Activated CD8-positive, alpha-beta memory T cell treated with anti-CD3 and anti-CD28 coated beads for 24 hours (primary cell): ENCODE results near the gene PTPRN2.
A peak's percentile ranks its signal among the peaks of the same experiment; 100 is the strongest.
"Not testable (repeated sequence)": the region's sequence is repeated elsewhere in the genome, so short reads cannot be mapped to it uniquely, and the experiment has no call there.

Experiments
- DNase-seq: peaks from one replicate; pipeline ENCODE4 v3.0.0-alpha.2; 2020

Gene PTPRN2

GRCh38 chr7:157593541-157593940 is 994.1 kb downstream of the PTPRN2 start:
- DNase-seq, result no peak

- not testable (repeated sequence) for DNase-seq
Measured at GRCh38 chr7:157592636-157593320, 994.8 kb downstream of the PTPRN2 start.

GRCh38 chr7:157590526-157590925 is 997.1 kb downstream of the PTPRN2 start:
- no peak for DNase-seq

- no peak for DNase-seq
Measured at GRCh38 chr7:157589680-157590079, 997.9 kb downstream of the PTPRN2 start.

- no peak for DNase-seq
Measured at GRCh38 chr7:157587805-157588560, 999.6 kb downstream of the PTPRN2 start.

GRCh38 chr7:157587051-157587804 is 1000.4 kb downstream of the PTPRN2 start:
- no peak for DNase-seq

- no peak for DNase-seq
Measured at GRCh38 chr7:157586426-157586955, 1001.1 kb downstream of the PTPRN2 start.

- no peak for DNase-seq
Measured at GRCh38 chr7:157585113-157585861, 1002.3 kb downstream of the PTPRN2 start.

GRCh38 chr7:157584420-157584819 is 1003.2 kb downstream of the PTPRN2 start:
- DNase-seq, result no peak

GRCh38 chr7:157581740-157582139 is 1005.9 kb downstream of the PTPRN2 start:
- no peak for DNase-seq

GRCh38 chr7:157580324-157580723 is 1007.3 kb downstream of the PTPRN2 start:
- no peak for DNase-seq

GRCh38 chr7:157579425-157579824 is 1008.2 kb downstream of the PTPRN2 start:
- DNase-seq, result no peak

- DNase-seq, result no peak
Measured at GRCh38 chr7:157577796-157578339, 1009.8 kb downstream of the PTPRN2 start.

- no peak for DNase-seq
Measured at GRCh38 chr7:157577061-157577460, 1010.6 kb downstream of the PTPRN2 start.

GRCh38 chr7:157576415-157576814 is 1011.2 kb downstream of the PTPRN2 start:
- DNase-seq, result peak; percentile 79

- no peak for DNase-seq
Measured at GRCh38 chr7:157575777-157576176, 1011.8 kb downstream of the PTPRN2 start.

GRCh38 chr7:157574914-157575586 is 1012.6 kb downstream of the PTPRN2 start:
- no peak for DNase-seq

GRCh38 chr7:157574120-157574825 is 1013.4 kb downstream of the PTPRN2 start:
- DNase-seq, result no peak

GRCh38 chr7:157573244-157573643 is 1014.4 kb downstream of the PTPRN2 start:
- DNase-seq, result no peak

GRCh38 chr7:157572622-157573021 is 1015.0 kb downstream of the PTPRN2 start:
- no peak for DNase-seq
